H1 (cell line): Measurements from ENCODE around the gene CDH22. TPM values are rescaled to one million over a fixed set of nuclear protein-coding genes. Genes with fewer than 3 reads are reported as not detected.

Source experiments
- CTCF ChIA-PET: fragments of 300-600 bp; sonication (Branson Sonifier 250); formaldehyde crosslinking; loops from one replicate; lab custom pipeline; 2021; ENCODE audit not compliant: partially characterized antibody; lab: Charles Lee
- POLR2A ChIA-PET: fragments of 300-600 bp; sonication (Branson Sonifier 250); formaldehyde crosslinking; loops from one replicate; lab custom pipeline; 2021; ENCODE audit warnings: inconsistent platforms; ENCODE audit not compliant: partially characterized antibody; lab: Charles Lee
- DNase-seq, 2 experiments: peaks; one replicate each; pipeline versions ENCODE4 v3.0.0 to v3.0.0-alpha.2; 2010 to 2022; ENCODE audit warnings: low spot score in 2 of 2, low read depth in 1 of 2, mixed read lengths in 1 of 2
- FAIRE-seq: peaks from 2 replicates; lab custom pipeline; 2011; peaks lifted over from hg19 to GRCh38; lab: Jason Lieb, UNC
- H2AFZ ChIP-seq: 2 replicates; pipeline ENCODE4 v1.8.1; 2012; ENCODE audit warnings: low read length, inconsistent platforms
- H2AK5ac ChIP-seq: 2 replicates; pipeline ENCODE4 v1.6.1; 2013; ENCODE audit warnings: low read depth, low read length
- H2BK120ac ChIP-seq: replicated peaks from 2 replicates; pipeline ENCODE3; 2013; ENCODE audit warnings: low read depth, low read length, inconsistent platforms
- H2BK12ac ChIP-seq: 2 replicates; pipeline ENCODE4 v1.6.1; 2013; ENCODE audit warnings: low read depth, low read length
- H2BK15ac ChIP-seq: 2 replicates; pipeline ENCODE4 v1.6.1; 2013; ENCODE audit warnings: low read length
- H2BK20ac ChIP-seq: 2 replicates; pipeline ENCODE4 v1.6.1; 2013; ENCODE audit warnings: low read length
- H2BK5ac ChIP-seq: 2 replicates; pipeline ENCODE4 v1.6.1; 2013; ENCODE audit warnings: low read depth, low read length
- H3K14ac ChIP-seq: 2 replicates; pipeline ENCODE4 v1.6.1; 2013; ENCODE audit warnings: inconsistent platforms; ENCODE audit not compliant: insufficient read length
- H3K18ac ChIP-seq: 2 replicates; pipeline ENCODE4 v1.6.1; 2013; ENCODE audit warnings: low read length; ENCODE audit errors: extremely low read depth
- H3K23ac ChIP-seq: 2 replicates; pipeline ENCODE4 v1.6.1; 2013; ENCODE audit warnings: inconsistent platforms; ENCODE audit not compliant: insufficient read length
- H3K23me2 ChIP-seq: 2 replicates; pipeline ENCODE4 v1.6.1; 2013; ENCODE audit warnings: low read depth, low read length
- H3K27ac ChIP-seq: 2 replicates; pipeline ENCODE4 v1.6.1; 2011; ENCODE audit warnings: low read depth, low read length, inconsistent platforms
- H3K27me3 ChIP-seq, 4 experiments: replicated peaks in 1 of 4; 1 replicate in 1 of 4; 2 replicates in 3 of 4; pipeline versions ENCODE4 v1.6.1 to v1.8.1; 2011 to 2013; ENCODE audit warnings: low read length in 3 of 4, mild to moderate bottlenecking in 3 of 4, inconsistent platforms in 2 of 4, mixed read lengths in 2 of 4, moderate library complexity in 1 of 4; ENCODE audit not compliant: control insufficient read depth in 3 of 4, insufficient read depth in 3 of 4; ENCODE audit errors: extremely low read depth in 1 of 4
- H3K36me3 ChIP-seq, 4 experiments: 2 replicates each; pipeline versions ENCODE4 v1.6.1 to v1.8.1; 2011 to 2013; ENCODE audit warnings: mild to moderate bottlenecking in 4 of 4, low read length in 3 of 4, moderate library complexity in 2 of 4, control low read depth in 1 of 4, inconsistent platforms in 1 of 4; ENCODE audit not compliant: insufficient read depth in 4 of 4, control insufficient read depth in 2 of 4
- H3K4ac ChIP-seq: replicated peaks from 2 replicates; pipeline ENCODE3; 2013; ENCODE audit warnings: low read length, low read depth, mixed read lengths, inconsistent platforms; ENCODE audit not compliant: insufficient read length
- H3K4me1 ChIP-seq, 4 experiments: replicated peaks in 1 of 4; 1 replicate in 1 of 4; 2 replicates in 3 of 4; pipeline versions ENCODE4 v1.6.1 to v1.8.1; 2011 to 2013; ENCODE audit warnings: low read length in 3 of 4, inconsistent platforms in 2 of 4, mixed read lengths in 1 of 4; ENCODE audit not compliant: insufficient read depth in 4 of 4, control insufficient read depth in 3 of 4
- H3K4me2 ChIP-seq, 2 experiments: 2 replicates each; pipeline versions ENCODE4 v1.6.1 to v1.8.1; 2011 to 2013; ENCODE audit warnings: low read depth in 2 of 2, low read length in 2 of 2, control low read depth in 1 of 2, inconsistent platforms in 1 of 2, mild to moderate bottlenecking in 1 of 2; ENCODE audit not compliant: insufficient read depth in 1 of 2
- H3K4me3 ChIP-seq, 4 experiments: fragments of 200-600, 300-600 bp in 1 of 4; sonication (generic), shearing (Covaris generic), sonication (Bioruptor Twin) in 1 of 4; 2 replicates each; pipeline versions ENCODE4 v1.5.1 to v1.8.1; 2011 to 2016; ENCODE audit warnings: low read length in 4 of 4, low read depth in 3 of 4, control low read depth in 2 of 4, inconsistent platforms in 2 of 4, mild to moderate bottlenecking in 2 of 4, mixed read lengths in 1 of 4, moderate library complexity in 1 of 4; ENCODE audit not compliant: insufficient read depth in 2 of 4; ENCODE audit errors: extremely low read depth in 1 of 4
- H3K56ac ChIP-seq: replicated peaks from 2 replicates; pipeline ENCODE3; 2013; ENCODE audit warnings: low read depth, mild to moderate bottlenecking, mixed read lengths, low read length, inconsistent platforms; ENCODE audit not compliant: insufficient read length
- H3K79me1 ChIP-seq: 2 replicates; pipeline ENCODE4 v1.6.1; 2013; ENCODE audit warnings: low read depth, low read length, control low read depth
- H3K79me2 ChIP-seq, 2 experiments: 2 replicates each; pipeline versions ENCODE4 v1.6.1 to v1.8.1; 2012 to 2013; ENCODE audit warnings: low read length in 2 of 2, mild to moderate bottlenecking in 2 of 2, inconsistent platforms in 1 of 2; ENCODE audit not compliant: insufficient read depth in 2 of 2, control insufficient read depth in 1 of 2
- H3K9ac ChIP-seq, 4 experiments: replicated peaks in 1 of 4; 1 replicate in 1 of 4; 2 replicates in 3 of 4; pipeline versions ENCODE4 v1.6.1 to v1.8.1; 2011 to 2013; ENCODE audit warnings: low read depth in 3 of 4, low read length in 3 of 4, control low read depth in 2 of 4, mild to moderate bottlenecking in 2 of 4, moderate library complexity in 2 of 4, inconsistent platforms in 1 of 4; ENCODE audit errors: extremely low read depth in 1 of 4
- H3K9me3 ChIP-seq, 2 experiments: 2 replicates each; pipeline versions ENCODE4 v1.6.1 to v1.8.1; 2012 to 2013; ENCODE audit warnings: mild to moderate bottlenecking in 2 of 2, moderate library complexity in 2 of 2, control low read depth in 1 of 2, inconsistent platforms in 1 of 2, low read depth in 1 of 2, low read length in 1 of 2, mixed read lengths in 1 of 2; ENCODE audit not compliant: insufficient read depth in 2 of 2
- H4K20me1 ChIP-seq, 2 experiments: replicated peaks in 1 of 2; 2 replicates each; pipeline versions ENCODE3 to v1.8.1; 2011 to 2013; ENCODE audit warnings: inconsistent platforms in 2 of 2, low read length in 2 of 2, mild to moderate bottlenecking in 1 of 2; ENCODE audit not compliant: insufficient read depth in 2 of 2, control insufficient read depth in 1 of 2
- H4K5ac ChIP-seq: 2 replicates; pipeline ENCODE4 v1.6.1; 2013; ENCODE audit warnings: low read length, low read depth, mixed read lengths, inconsistent platforms; ENCODE audit not compliant: insufficient read length
- H4K8ac ChIP-seq: 2 replicates; pipeline ENCODE4 v1.8.0; 2013; ENCODE audit warnings: mild to moderate bottlenecking, moderate library complexity, low read length, inconsistent platforms; ENCODE audit not compliant: insufficient read depth; ENCODE audit errors: extremely low read depth
- H4K91ac ChIP-seq: replicated peaks from 2 replicates; pipeline ENCODE3; 2013; ENCODE audit warnings: low read length, mixed read lengths, inconsistent platforms; ENCODE audit not compliant: insufficient read length
- ASH2L ChIP-seq: fragments of 200-600, 300-600 bp; sonication (generic); IDR thresholded peaks from one replicate; pipeline ENCODE4 v1.7.1; 2017; ENCODE audit warnings: low read length
- ATF3 ChIP-seq: IDR thresholded peaks from 2 replicates; pipeline ENCODE4 v1.6.1; 2011; ENCODE audit warnings: low read depth, mild to moderate bottlenecking, low read length; ENCODE audit not compliant: insufficient read depth
- CHD2 ChIP-seq: IDR thresholded peaks from 2 replicates; pipeline ENCODE4 v1.6.1; 2012; ENCODE audit warnings: low read length, improper control_type of control experiment
- E2F6 ChIP-seq: IDR thresholded peaks from 2 replicates; pipeline ENCODE4 v1.6.1; 2012; ENCODE audit warnings: inconsistent platforms
- EGR1 ChIP-seq: IDR thresholded peaks from 2 replicates; pipeline ENCODE4 v1.6.1; 2011; ENCODE audit warnings: low read depth, low read length, borderline replicate concordance
- EP300 ChIP-seq, 2 experiments: IDR thresholded peaks; 1 replicate in 1 of 2; 2 replicates in 1 of 2; pipeline ENCODE4 v1.6.1; 2011 to 2012; ENCODE audit warnings: low read depth in 2 of 2, low read length in 2 of 2, mild to moderate bottlenecking in 2 of 2, borderline replicate concordance in 1 of 2, inconsistent platforms in 1 of 2, moderate library complexity in 1 of 2
- KDM1A ChIP-seq: fragments of 200-600, 300-600 bp; sonication (generic); IDR thresholded peaks from 2 replicates; pipeline ENCODE4 v1.7.1; 2016; ENCODE audit warnings: mild to moderate bottlenecking, low read length, borderline replicate concordance
- MAX ChIP-seq: IDR thresholded peaks from 2 replicates; pipeline ENCODE4 v1.6.1; 2012; ENCODE audit warnings: inconsistent platforms
- PHF8 ChIP-seq: fragments of 200-600 bp; sonication (generic); conservative IDR thresholded peaks from 2 replicates; pipeline ENCODE4 v1.7.1; 2012; ENCODE audit warnings: low read depth, mild to moderate bottlenecking, inconsistent platforms, low read length, moderate library complexity
- RXRA ChIP-seq: IDR thresholded peaks from 2 replicates; pipeline ENCODE4 v1.6.1; 2011; ENCODE audit warnings: low read depth, mild to moderate bottlenecking, low read length, moderate library complexity; ENCODE audit not compliant: insufficient read depth
- SIN3A ChIP-seq, 2 experiments: IDR thresholded peaks in 1 of 2; conservative IDR thresholded peaks in 1 of 2; 2 replicates each; pipeline ENCODE4 v1.6.1; 2011 to 2012; ENCODE audit warnings: low read length in 2 of 2, improper control_type of control experiment in 1 of 2, low read depth in 1 of 2, mild to moderate bottlenecking in 1 of 2
- TEAD4 ChIP-seq: IDR thresholded peaks from 2 replicates; pipeline ENCODE4 v1.6.1; 2012; ENCODE audit warnings: low read depth, low read length, inconsistent platforms, mixed read lengths
- WGBS, 2 experiments: shearing (Covaris generic) in 1 of 2; methylation state at CpG; one replicate each; pipeline versions ENCODE4 v1.1.6 to v1.1.7; 2013 to 2015; ENCODE audit warnings: low lambda C conversion rate in 2 of 2, mixed read lengths in 2 of 2, inconsistent platforms in 1 of 2, low coverage in 1 of 2, missing lambda C conversion rate in 1 of 2; ENCODE audit not compliant: insufficient replicate concordance in 2 of 2, insufficient coverage in 1 of 2, insufficient read length in 1 of 2; ENCODE audit errors: extremely low coverage in 1 of 2, missing lambda C conversion rate in 1 of 2; 5-methylcytosine and 5-hydroxymethylcytosine counted together
- polyA plus RNA-seq, 7 experiments: library from polyadenylated mRNA; depleted of rRNA in 3 of 7; stranded (reverse) in 5 of 7; unstranded in 2 of 7; fragments of >200 nt in 5 of 7; fragments of 200-250 nt in 2 of 7; gene quantifications; 1 replicate in 5 of 7; 2 replicates in 1 of 7; 4 replicates in 1 of 7; pipeline versions ENCODE4 v1.2.1 to v1.2.3, GENCODE V29; 2011 to 2013; ENCODE audit warnings: missing spikeins in 2 of 7, mixed read lengths in 2 of 7
- total RNA-seq: library from RNA; stranded (reverse); fragmentation: NEBNext Ultra II Directional; extraction: Animal tissue kit (Norgen Biotek cat#: 25700); gene quantifications from 2 replicates; pipeline ENCODE4 v1.2.1, GENCODE V29; 2021

CDH22 gene
- total and polyA plus RNA-seq, 2 of the 8 experiments (the other 6 are each of a cell fraction or from before 2014, with no cell fraction given) = 0.35 to 0.39 TPM

DNA sequence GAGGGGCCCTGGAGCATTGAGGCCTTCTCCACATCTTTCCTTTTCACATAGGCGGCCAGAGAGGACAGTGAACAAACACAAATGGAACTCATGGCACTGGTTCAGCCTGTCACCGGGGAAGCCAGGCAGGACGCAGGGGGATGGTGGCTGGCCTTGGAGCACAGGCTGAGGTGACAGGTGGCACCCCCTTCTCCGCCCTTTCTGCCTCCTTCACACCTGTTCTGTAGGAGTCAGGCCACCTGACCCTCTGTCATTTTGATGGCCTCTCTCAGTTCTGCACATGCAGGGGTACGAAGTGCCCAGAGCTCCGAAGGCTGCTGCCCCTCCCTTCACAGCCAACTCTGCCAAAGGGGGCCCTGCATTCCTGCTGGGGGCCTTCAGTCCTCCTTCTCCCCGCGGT is 129.4 kb downstream of the CDH22 start:
- H3K79me1 ChIP-seq = no peaks in the 10 kb centered on the region
- no peak overlapping the region for H3K9ac ChIP-seq
- H2BK120ac ChIP-seq = no peak overlapping the region
- peaks cover 2 to 18% (median 16%) of the 10 kb centered on the region in 4 experiments for H3K27me3 ChIP-seq
- H2BK5ac ChIP-seq = no peak overlapping the region
- POLR2A ChIA-PET = no interaction called here
- H3K4me2 ChIP-seq = no peak overlapping the region
- H3K4ac ChIP-seq = no peak overlapping the region
- H3K79me2 ChIP-seq = no peaks in the 10 kb centered on the region
- DNase-seq (no peak), FAIRE-seq (no peak)
- H4K8ac ChIP-seq = no peak overlapping the region
- no peak overlapping the region for H3K23ac ChIP-seq
- H4K5ac ChIP-seq = no peak overlapping the region
- H2BK20ac ChIP-seq = no peak overlapping the region
- no peaks in the 10 kb centered on the region; a peak in 1 of 7 replicates for H3K4me1 ChIP-seq
- H3K18ac ChIP-seq = no peak overlapping the region
- H2BK15ac ChIP-seq = no peak overlapping the region
- no peaks in the 10 kb centered on the region for H3K36me3 ChIP-seq
- H3K9me3 ChIP-seq = no peaks in the 10 kb centered on the region
- H2AFZ ChIP-seq = no peak overlapping the region
- H3K23me2 ChIP-seq = peaks cover 2% of the 10 kb centered on the region; the same call in 1 of the 2 replicates
- no peak overlapping the region for H3K4me3 ChIP-seq
- CTCF ChIA-PET = interaction anchor here (0.7 to 18.5 kb wide), 5 partner anchors 11 to 170 kb away, joined by 3 to 233 read pairs (median 4); partner anchors contain the start of gene MMP9
- no peak overlapping the region for H2BK12ac ChIP-seq
- no peak overlapping the region for H3K56ac ChIP-seq
- no peak overlapping the region for H3K27ac ChIP-seq
- no peak overlapping the region for H4K91ac ChIP-seq
- no peaks in the 10 kb centered on the region for H4K20me1 ChIP-seq
- WGBS, 2 experiments = 83% methylated on average over 8 of the region's 8 CpGs; no CpG with 5 or more reads in 1 of the 2 experiments
- no peak overlapping the region for H3K14ac ChIP-seq
- H2AK5ac ChIP-seq = no peak overlapping the region
- TF ChIP-seq TEAD4 = no peak
- no peak for TF ChIP-seq MAX
- no peak for TF ChIP-seq CHD2
- no peak for TF ChIP-seq EGR1
- no peak for TF ChIP-seq RXRA
- TF ChIP-seq SIN3A (conservative IDR thresholded peaks at IDR 0.05 in 1 of 2, IDR thresholded peaks at IDR 0.05 in 1 of 2; ENCODE audit: low read depth in 1 of 2, low read length in 2 of 2) = no peak
- TF ChIP-seq KDM1A = no peak
- TF ChIP-seq PHF8 = no peak
- TF ChIP-seq EP300 (IDR thresholded peaks at IDR 0.05; ENCODE audit: borderline replicate concordance in 1 of 2, low read depth in 2 of 2, low read length in 2 of 2) = no peak
- TF ChIP-seq ATF3 = no peak
- no peak for TF ChIP-seq E2F6
- TF ChIP-seq ASH2L = no peak
